Adrenal gland (tissue), 12 donors: ENCODE results near the gene CNKSR1. TPM values are rescaled to one million over a fixed set of nuclear protein-coding genes. Genes with fewer than 3 reads are reported as not detected.

ENCODE experiments used
- DNase-seq, 7 donors: peaks; one replicate each; pipeline ENCODE4 v3.0.0-alpha.2; 2019 to 2020
- H3K27ac ChIP-seq, 5 donors: fragments of 200-600 bp; sonication (generic) in 4 of 5; 1 replicate in 3 of 5; 2 replicates in 2 of 5; pipeline versions ENCODE4 v1.5.1 to v1.8.0; 2016 to 2020; ENCODE audit warnings: mild to moderate bottlenecking in 1 of 5
- H3K27me3 ChIP-seq: fragments of 200-600 bp; 2 replicates; pipeline ENCODE4 v1.8.0; 2021
- H3K36me3 ChIP-seq, 2 donors: fragments of 200-600 bp; replicated peaks in 1 of 2; 1 replicate in 1 of 2; 2 replicates in 1 of 2; pipeline versions ENCODE4 v1.5.1 to v1.8.0; 2018 to 2022
- H3K4me1 ChIP-seq, 2 donors: fragments of 200-600 bp; replicated peaks in 1 of 2; 1 replicate in 1 of 2; 2 replicates in 1 of 2; pipeline versions ENCODE4 v1.5.1 to v1.8.0; 2018 to 2021
- H3K4me3 ChIP-seq, 4 donors: fragments of 200-600 bp; sonication (generic) in 3 of 4; one replicate each; pipeline ENCODE4 v1.5.1; 2016 to 2018
- H3K9me3 ChIP-seq, 3 donors: fragments of 200-600 bp; sonication (generic) in 1 of 3; replicated peaks in 1 of 3; 1 replicate in 2 of 3; 2 replicates in 1 of 3; pipeline versions ENCODE4 v1.5.1 to v1.8.0; 2016 to 2021
- CTCF ChIP-seq, 6 experiments: fragments of 450-650 bp in 4 of 6; fragments of 200-600 bp in 2 of 6; sonication (generic) in 1 of 6; IDR thresholded peaks; 1 replicate in 5 of 6; 2 replicates in 1 of 6; pipeline versions ENCODE4 v1.5.1 to v1.8.0; 2016 to 2021; ENCODE audit warnings: antibody characterized with exemption in 6 of 6, mild to moderate bottlenecking in 2 of 6, moderate library complexity in 1 of 6
- POLR2A ChIP-seq, 2 donors: fragments of 450-650 bp; IDR thresholded peaks; one replicate each; pipeline ENCODE4 v1.6.1; 2017; ENCODE audit warnings: antibody characterized with exemption in 2 of 2, mild to moderate bottlenecking in 2 of 2, moderate library complexity in 1 of 2
- WGBS, 4 donors: extraction: QIAGEN DNeasy Blood & Tissue Kit in 2 of 4; methylation state at CpG; one replicate each; pipeline versions ENCODE4 v1.1.5 to v1.1.7; 2013 to 2017; 5-methylcytosine and 5-hydroxymethylcytosine counted together
- intact Hi-C, 2 donors: fragments of 100-400 bp; cut with DNase I; formaldehyde crosslinking; loops; one replicate each; pipeline versions ENCODE4 v1.14.1 to v1.15.0; 2022 to 2023
- polyA plus RNA-seq, 3 donors: library from polyadenylated mRNA; stranded (reverse); fragments of 200-250 nt in 2 of 3; fragments of 350-450 nt in 1 of 3; fragmentation: Illumina TruSeq in 1 of 3; extraction: RNeasy Lipid Tissue Mini Kit (QIAGEN cat#74804) in 1 of 3; gene quantifications; one replicate each; pipeline ENCODE4 v1.2.3, GENCODE V29; 2013 to 2014
- total RNA-seq, 9 donors: library from RNA; depleted of rRNA in 4 of 9; stranded (reverse); fragments of >200 nt in 4 of 9; fragments of 120-200 nt in 1 of 9; fragmentation: NEBNext Ultra II Directional in 1 of 9; extraction: Animal tissue kit (Norgen Biotek cat#: 25700) in 1 of 9; gene quantifications; one replicate each; pipeline versions ENCODE4 v1.1.0 to v1.2.4, GENCODE V29; 2013 to 2023
- donor health status: healthy with polysubstance abuse.
- donor health status: Bipolar disorder and iron deficiency.
- donor health status: DM: yes; HTN: yes; CAD: no.
- donor health status: DM: no; HTN: no; CAD: no.
- donor health status: DM: no; HTN: no; CAD: no.
- donor health status: DM: yes; HTN: yes; CAD: no.

The CNKSR1 gene
- total and polyA plus RNA-seq, 12 donors: 0.17 to 2.1 (median 0.35) TPM; not detected in 4

GRCh38 chr1:26187882-26188281 is 10.6 kb downstream of the CNKSR1 start:
- Histone ChIP-seq H3K27ac (no peak overlapping the region), H3K9me3 (no peaks in the 10 kb centered on the region), H3K36me3 (no peaks in the 10 kb centered on the region), H3K27me3 (no peaks in the 10 kb centered on the region), H3K4me1 (no peaks in the 10 kb centered on the region), H3K4me3 (no peak overlapping the region)
- DNase-seq: no peak
- WGBS, 4 donors: 85 to 93% (median 88%) methylated on average over 6 of the region's 6 CpGs
- no peak for TF ChIP-seq POLR2A (IDR thresholded peaks at IDR 0.05)
- no peak for TF ChIP-seq CTCF (IDR thresholded peaks at IDR 0.05)
- intact Hi-C loops: no loop called here

- no peak for TF ChIP-seq POLR2A (IDR thresholded peaks at IDR 0.05)
- no peak for TF ChIP-seq CTCF (IDR thresholded peaks at IDR 0.05)
- no peak overlapping the region for H3K27ac ChIP-seq
- H3K9me3 ChIP-seq: no peaks in the 10 kb centered on the region
- H3K4me3 ChIP-seq: no peak overlapping the region
- H3K36me3 ChIP-seq: no peaks in the 10 kb centered on the region
- 86 to 94% (median 90%) methylated on average over 5 to 8 of the region's 8 CpGs for WGBS, 4 donors
- DNase-seq: no peak
- intact Hi-C loops: no loop called here
- no peaks in the 10 kb centered on the region for H3K27me3 ChIP-seq
- no peaks in the 10 kb centered on the region for H3K4me1 ChIP-seq
Measured at GRCh38 chr1:26188477-26188876, 11.2 kb downstream of the CNKSR1 start.

GRCh38 chr1:26189331-26189730 is 12.0 kb downstream of the CNKSR1 start:
- no peaks in the 10 kb centered on the region for H3K27me3 ChIP-seq
- no peak overlapping the region for H3K27ac ChIP-seq
- H3K4me3 ChIP-seq: no peak overlapping the region
- H3K9me3 ChIP-seq: no peaks in the 10 kb centered on the region
- 72 to 83% (median 80%) methylated on average over 4 to 6 of the region's 6 CpGs for WGBS, 4 donors
- no peak for DNase-seq
- intact Hi-C loops: no loop called here
- no peaks in the 10 kb centered on the region for H3K36me3 ChIP-seq
- TF ChIP-seq POLR2A (IDR thresholded peaks at IDR 0.05) (no peak), CTCF (IDR thresholded peaks at IDR 0.05) (no peak)
- no peaks in the 10 kb centered on the region for H3K4me1 ChIP-seq

GRCh38 chr1:26189751-26190275 is 12.5 kb downstream of the CNKSR1 start:
- TF ChIP-seq POLR2A (IDR thresholded peaks at IDR 0.05): no peak
- no peak for TF ChIP-seq CTCF (IDR thresholded peaks at IDR 0.05)

More at GRCh38 chr1:26189751-26190275, 12.5 kb downstream of the CNKSR1 start:
- no peak for DNase-seq
- Histone ChIP-seq H3K27me3 (no peaks in the 10 kb centered on the region), H3K9me3 (no peaks in the 10 kb centered on the region), H3K4me1 (no peaks in the 10 kb centered on the region), H3K36me3 (no peaks in the 10 kb centered on the region), H3K4me3 (no peak overlapping the region), H3K27ac (no peak overlapping the region)
- WGBS, 4 donors: 80 to 90% (median 85%) methylated on average over 5 to 7 of the region's 7 CpGs
- intact Hi-C loops: no loop called here
